Astrocyte (in vitro differentiated cells and primary cell): ENCODE data around the gene TWNK. TPM values are rescaled to one million over a fixed set of nuclear protein-coding genes. Genes with fewer than 3 reads are reported as not detected.

ENCODE experiments used
- DNase-seq: peaks from one replicate; pipeline ENCODE4 v3.0.0-alpha.2; 2010; ENCODE audit warnings: low read depth
- FAIRE-seq: peaks from 2 replicates; lab custom pipeline; 2011; peaks lifted over from hg19 to GRCh38; lab: Jason Lieb, UNC
- H2AFZ ChIP-seq: 2 replicates; pipeline ENCODE4 v1.6.0; 2012; ENCODE audit warnings: low read depth, low read length, inconsistent platforms
- H3K27ac ChIP-seq: 2 replicates; pipeline ENCODE4 v1.5.1; 2011; ENCODE audit warnings: low read depth, low read length, inconsistent platforms
- H3K27me3 ChIP-seq: 2 replicates; pipeline ENCODE4 v1.6.0; 2011; ENCODE audit warnings: low read length, inconsistent platforms; ENCODE audit not compliant: insufficient read depth
- H3K36me3 ChIP-seq: 2 replicates; pipeline ENCODE4 v1.5.1; 2011; ENCODE audit warnings: low read length, inconsistent platforms; ENCODE audit not compliant: insufficient read depth
- H3K4me1 ChIP-seq: 2 replicates; pipeline ENCODE4 v1.5.1; 2011; ENCODE audit warnings: low read length, inconsistent platforms; ENCODE audit not compliant: insufficient read depth
- H3K4me2 ChIP-seq: 2 replicates; pipeline ENCODE4 v1.6.0; 2012; ENCODE audit warnings: low read length, inconsistent platforms
- H3K4me3 ChIP-seq: 2 replicates; pipeline ENCODE4 v1.5.1; 2011; ENCODE audit warnings: low read depth, mild to moderate bottlenecking, low read length, inconsistent platforms; ENCODE audit not compliant: insufficient read depth
- H3K79me2 ChIP-seq: 2 replicates; pipeline ENCODE4 v1.6.0; 2012; ENCODE audit warnings: mild to moderate bottlenecking, low read length, inconsistent platforms; ENCODE audit not compliant: insufficient read depth
- H3K9ac ChIP-seq: 2 replicates; pipeline ENCODE4 v1.6.0; 2012; ENCODE audit warnings: mild to moderate bottlenecking, low read length, inconsistent platforms
- H3K9me3 ChIP-seq: 2 replicates; pipeline ENCODE4 v1.5.1; 2012; ENCODE audit warnings: low read depth, mild to moderate bottlenecking, low read length, inconsistent platforms; ENCODE audit not compliant: insufficient read depth
- H4K20me1 ChIP-seq: 2 replicates; pipeline ENCODE4 v1.6.0; 2012; ENCODE audit warnings: low read length, inconsistent platforms; ENCODE audit not compliant: insufficient read depth
- H3K27ac Mint-ChIP-seq: one replicate; pipeline ENCODE4 v1.8.0; 2021; ENCODE audit warnings: mild to moderate bottlenecking, mixed read lengths; ENCODE audit not compliant: unreplicated experiment
- H3K27me3 Mint-ChIP-seq: one replicate; pipeline ENCODE4 v1.8.0; 2021; ENCODE audit warnings: low read depth, mixed read lengths; ENCODE audit not compliant: unreplicated experiment
- H3K36me3 Mint-ChIP-seq: one replicate; pipeline ENCODE4 v1.8.0; 2021; ENCODE audit warnings: low read depth, mixed read lengths; ENCODE audit not compliant: unreplicated experiment
- H3K4me1 Mint-ChIP-seq: one replicate; pipeline ENCODE4 v1.8.0; 2021; ENCODE audit warnings: low read depth, mixed read lengths; ENCODE audit not compliant: unreplicated experiment
- H3K4me3 Mint-ChIP-seq: one replicate; pipeline ENCODE4 v1.8.0; 2021; ENCODE audit warnings: mild to moderate bottlenecking, moderate library complexity, mixed read lengths; ENCODE audit not compliant: unreplicated experiment
- H3K9me3 Mint-ChIP-seq: one replicate; pipeline ENCODE4 v1.8.0; 2021; ENCODE audit warnings: mild to moderate bottlenecking, mixed read lengths; ENCODE audit not compliant: unreplicated experiment
- CTCF ChIP-seq: IDR thresholded peaks from 2 replicates; pipeline ENCODE4 v1.5.1; 2011; ENCODE audit warnings: low read depth, mild to moderate bottlenecking, inconsistent platforms, low read length, moderate library complexity; ENCODE audit not compliant: insufficient read depth
- EZH2 ChIP-seq: IDR thresholded peaks from 2 replicates; pipeline ENCODE4 v1.6.1; 2012; ENCODE audit warnings: mild to moderate bottlenecking, low read length, inconsistent platforms; ENCODE audit not compliant: insufficient read depth
- total RNA-seq: library from RNA; stranded (reverse); gene quantifications from 2 replicates; pipeline ENCODE4 v1.2.1, GENCODE V29; 2021

The TWNK gene
- total RNA-seq, 1 donor from 2014 or later = 12.9 TPM

GRCh38 chr10:100997360-100998182 is 10.2 kb downstream of the TWNK start:
- Histone ChIP-seq H3K27me3 (no peaks in the 10 kb centered on the region), H3K27ac (peak overlapping the region; percentile 94), H3K4me3 (peak overlapping the region; percentile 89), H3K4me1 (peaks cover 36% of the 10 kb centered on the region), H3K9ac (peak overlapping the region; percentile 94), H4K20me1 (peaks cover 17% of the 10 kb centered on the region), H3K36me3 (peaks cover 5% of the 10 kb centered on the region), H3K79me2 (peaks cover 34% of the 10 kb centered on the region), H2AFZ (peak overlapping the region; percentile 82), H3K9me3 (no peaks in the 10 kb centered on the region), H3K4me2 (peak overlapping the region; percentile 93)
- H3K4me3 Mint-ChIP-seq = peak overlapping the region; percentile 91
- TF ChIP-seq EZH2 = no peak
- TF ChIP-seq CTCF = peak; percentile 57
- H3K4me1 Mint-ChIP-seq = peaks cover 13% of the 10 kb centered on the region
- H3K9me3 Mint-ChIP-seq = peaks cover 4% of the 10 kb centered on the region
- H3K27ac Mint-ChIP-seq = peak overlapping the region; percentile 75
- H3K27me3 Mint-ChIP-seq = no peaks in the 10 kb centered on the region
- no peak for FAIRE-seq
- peak; percentile 37 for DNase-seq
- H3K36me3 Mint-ChIP-seq = peaks cover 6% of the 10 kb centered on the region

- Histone ChIP-seq H3K36me3 (peaks cover 6% of the 10 kb centered on the region), H3K27ac (peak overlapping the region; percentile 94), H3K9ac (peak overlapping the region; percentile 94), H3K4me3 (peak overlapping the region; percentile 89), H3K27me3 (no peaks in the 10 kb centered on the region), H2AFZ (peak overlapping the region; percentile 82), H4K20me1 (peaks cover 25% of the 10 kb centered on the region), H3K9me3 (no peaks in the 10 kb centered on the region), H3K4me2 (peak overlapping the region; percentile 93), H3K4me1 (peaks cover 36% of the 10 kb centered on the region), H3K79me2 (peaks cover 42% of the 10 kb centered on the region)
- Mint-ChIP-seq H3K27ac (peak overlapping the region; percentile 91), H3K4me3 (peak overlapping the region; percentile 88), H3K4me1 (peaks cover 13% of the 10 kb centered on the region), H3K36me3 (peaks cover 6% of the 10 kb centered on the region), H3K9me3 (peaks cover 4% of the 10 kb centered on the region), H3K27me3 (no peaks in the 10 kb centered on the region)
- no peak for FAIRE-seq
- no peak for TF ChIP-seq CTCF
- TF ChIP-seq EZH2 = no peak
- DNase-seq = peak; percentile 74
Measured at GRCh38 chr10:100998183-100998990, 11.0 kb downstream of the TWNK start.
